KMS-11 (cell line): ENCODE results near the gene PC.

Experiments
- H2AFZ ChIP-seq: fragments of 200-600 bp; sonication (generic); 2 replicates; pipeline ENCODE4 v1.6.1; 2016; ENCODE audit warnings: antibody characterized with exemption, mixed run types, low read depth
- H3K27ac ChIP-seq: fragments of 200-600 bp; sonication (generic); 2 replicates; pipeline ENCODE4 v1.6.1; 2016; ENCODE audit warnings: mild to moderate bottlenecking, mixed run types
- H3K27me3 ChIP-seq: fragments of 200-600 bp; sonication (generic); 2 replicates; pipeline ENCODE4 v1.6.1; 2017; ENCODE audit warnings: mild to moderate bottlenecking, low read depth, mixed run types, moderate library complexity; ENCODE audit not compliant: insufficient read depth
- H3K36me3 ChIP-seq: fragments of 200-600 bp; sonication (generic); 2 replicates; pipeline ENCODE4 v1.6.1; 2017; ENCODE audit warnings: mild to moderate bottlenecking, mixed run types; ENCODE audit not compliant: insufficient read depth
- H3K4me1 ChIP-seq: fragments of 200-600 bp; sonication (generic); 2 replicates; pipeline ENCODE4 v1.6.1; 2016; ENCODE audit warnings: mild to moderate bottlenecking, low read depth, mixed run types; ENCODE audit not compliant: poor library complexity, severe bottlenecking
- H3K4me2 ChIP-seq: fragments of 200-600 bp; sonication (generic); 2 replicates; pipeline ENCODE4 v1.7.0; 2016; ENCODE audit warnings: mild to moderate bottlenecking, mixed run types
- H3K4me3 ChIP-seq: fragments of 200-600 bp; sonication (generic); IDR thresholded peaks from 2 replicates; pipeline ENCODE4 v1.6.1; 2017; ENCODE audit warnings: low read depth, low read length, mixed read lengths; ENCODE audit not compliant: insufficient read depth
- H3K79me2 ChIP-seq: fragments of 200-600 bp; sonication (generic); 2 replicates; pipeline ENCODE4 v1.6.1; 2016; ENCODE audit warnings: low read depth, mixed run types; ENCODE audit not compliant: insufficient read depth
- H3K9ac ChIP-seq: fragments of 200-600 bp; sonication (generic); 2 replicates; pipeline ENCODE4 v1.6.1; 2016; ENCODE audit warnings: mild to moderate bottlenecking, mixed run types
- H4K20me1 ChIP-seq: fragments of 200-600 bp; sonication (generic); 2 replicates; pipeline ENCODE4 v1.6.1; 2016; ENCODE audit warnings: mild to moderate bottlenecking, mixed run types; ENCODE audit not compliant: insufficient read depth
- TF ChIP-seq, protein P1 (sequence below): fragments of 200-600 bp; sonication (generic); conservative IDR thresholded peaks from 2 replicates; pipeline ENCODE4 v1.6.1; 2017; ENCODE audit warnings: low read depth, mild to moderate bottlenecking, antibody characterized with exemption, low read length, moderate library complexity, mixed read lengths

Gene PC

DNA sequence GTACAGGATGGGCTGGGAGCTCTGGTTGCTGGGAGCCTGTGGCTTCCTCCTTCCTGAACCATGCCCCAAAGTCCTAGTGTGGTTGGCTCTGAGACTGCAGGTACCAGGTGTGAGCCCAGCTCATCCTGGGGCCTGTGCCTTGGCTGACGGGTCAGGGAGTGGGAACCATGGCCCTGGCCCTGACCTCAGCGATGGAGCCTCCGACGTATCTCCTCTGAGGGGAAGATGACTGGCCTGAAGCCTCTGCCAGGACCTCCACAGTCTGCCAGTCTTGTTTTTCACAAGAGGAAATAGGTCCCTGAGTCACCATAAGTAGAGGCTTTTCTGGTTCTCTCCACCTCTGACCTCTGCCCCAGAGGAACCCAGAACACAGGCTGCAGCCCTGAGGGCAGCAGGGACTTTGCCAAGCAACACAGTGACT, 111.5 kb downstream of the PC start:
- Histone ChIP-seq H3K27ac (no peak overlapping the region), H3K9ac (no peak overlapping the region), H4K20me1 (no peaks in the 10 kb centered on the region), H3K4me1 (peaks cover 12% of the 10 kb centered on the region), H3K27me3 (no peaks in the 10 kb centered on the region), H3K4me3 (no peak overlapping the region), H3K36me3 (no peaks in the 10 kb centered on the region), H3K4me2 (no peak overlapping the region), H3K79me2 (peaks cover 29% of the 10 kb centered on the region), H2AFZ (no peak overlapping the region)
- TF ChIP-seq, protein P1, sequence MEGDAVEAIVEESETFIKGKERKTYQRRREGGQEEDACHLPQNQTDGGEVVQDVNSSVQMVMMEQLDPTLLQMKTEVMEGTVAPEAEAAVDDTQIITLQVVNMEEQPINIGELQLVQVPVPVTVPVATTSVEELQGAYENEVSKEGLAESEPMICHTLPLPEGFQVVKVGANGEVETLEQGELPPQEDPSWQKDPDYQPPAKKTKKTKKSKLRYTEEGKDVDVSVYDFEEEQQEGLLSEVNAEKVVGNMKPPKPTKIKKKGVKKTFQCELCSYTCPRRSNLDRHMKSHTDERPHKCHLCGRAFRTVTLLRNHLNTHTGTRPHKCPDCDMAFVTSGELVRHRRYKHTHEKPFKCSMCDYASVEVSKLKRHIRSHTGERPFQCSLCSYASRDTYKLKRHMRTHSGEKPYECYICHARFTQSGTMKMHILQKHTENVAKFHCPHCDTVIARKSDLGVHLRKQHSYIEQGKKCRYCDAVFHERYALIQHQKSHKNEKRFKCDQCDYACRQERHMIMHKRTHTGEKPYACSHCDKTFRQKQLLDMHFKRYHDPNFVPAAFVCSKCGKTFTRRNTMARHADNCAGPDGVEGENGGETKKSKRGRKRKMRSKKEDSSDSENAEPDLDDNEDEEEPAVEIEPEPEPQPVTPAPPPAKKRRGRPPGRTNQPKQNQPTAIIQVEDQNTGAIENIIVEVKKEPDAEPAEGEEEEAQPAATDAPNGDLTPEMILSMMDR: no peak

DNA sequence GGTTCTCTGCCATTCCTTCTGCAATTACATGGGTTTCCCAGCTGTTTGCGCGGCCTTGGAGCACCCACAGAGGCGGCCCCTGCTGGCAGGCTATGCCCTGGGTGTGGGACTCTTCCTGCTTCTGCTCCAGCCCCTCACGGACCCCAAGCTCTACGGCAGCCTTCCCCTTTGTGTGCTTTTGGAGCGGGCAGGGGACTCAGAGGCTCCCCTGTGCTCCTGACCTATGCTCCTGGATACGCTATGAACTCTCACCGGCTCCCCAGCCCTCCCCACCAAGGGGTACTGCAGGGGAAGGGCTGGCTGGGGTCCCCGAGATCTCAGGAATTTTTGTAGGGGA, 112.3 kb downstream of the PC start:
- TF ChIP-seq, protein P1: no peak
- Histone ChIP-seq H3K4me2 (no peak overlapping the region), H3K27ac (no peak overlapping the region), H3K36me3 (no peaks in the 10 kb centered on the region), H2AFZ (no peak overlapping the region), H4K20me1 (no peaks in the 10 kb centered on the region), H3K4me1 (peaks cover 17% of the 10 kb centered on the region), H3K4me3 (no peak overlapping the region), H3K9ac (no peak overlapping the region), H3K27me3 (no peaks in the 10 kb centered on the region), H3K79me2 (peaks cover 37% of the 10 kb centered on the region)

DNA sequence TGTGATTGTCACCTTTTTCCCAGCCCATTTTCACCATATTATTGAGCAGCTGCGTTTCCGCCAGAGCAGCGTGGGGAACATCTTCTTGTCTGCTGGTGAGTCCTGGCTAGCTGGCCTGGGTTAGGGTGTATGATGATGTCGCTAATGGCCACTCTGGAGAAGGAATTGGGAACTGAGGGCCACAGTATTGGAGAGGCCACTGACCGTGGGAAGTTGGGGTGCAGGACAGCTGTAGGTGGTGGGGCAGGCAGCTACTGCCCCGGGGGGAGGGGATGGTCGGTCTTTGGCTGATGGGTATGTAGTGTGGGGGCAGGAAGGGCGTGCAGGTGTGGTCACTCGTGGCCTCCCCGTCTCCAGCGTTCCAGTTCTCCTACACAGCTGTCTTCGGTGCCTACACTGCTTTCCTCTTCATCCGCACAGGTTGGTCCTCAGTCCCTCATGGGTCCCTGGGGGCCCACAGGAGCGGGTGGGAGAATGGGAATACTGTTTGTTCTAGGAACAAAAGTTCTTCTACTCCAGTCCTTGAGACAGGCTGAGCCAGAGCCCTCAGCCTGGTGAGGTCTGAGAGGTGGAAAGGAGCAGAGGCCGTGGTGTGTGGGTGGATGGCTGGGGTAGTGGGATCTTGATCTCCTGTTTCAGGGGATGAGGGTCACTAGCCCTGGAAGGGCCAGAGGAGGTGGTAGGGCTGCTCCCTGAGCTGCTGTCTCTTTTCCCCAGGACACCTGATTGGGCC, 112.9 kb downstream of the PC start:
- Histone ChIP-seq H3K36me3 (no peaks in the 10 kb centered on the region), H3K9ac (no peak overlapping the region), H3K4me1 (peaks cover 17% of the 10 kb centered on the region), H3K79me2 (peaks cover 42% of the 10 kb centered on the region), H3K4me3 (no peak overlapping the region), H3K4me2 (no peak overlapping the region), H2AFZ (no peak overlapping the region), H3K27me3 (no peaks in the 10 kb centered on the region), H3K27ac (no peak overlapping the region), H4K20me1 (no peaks in the 10 kb centered on the region)
- TF ChIP-seq, protein P1: no peak

DNA sequence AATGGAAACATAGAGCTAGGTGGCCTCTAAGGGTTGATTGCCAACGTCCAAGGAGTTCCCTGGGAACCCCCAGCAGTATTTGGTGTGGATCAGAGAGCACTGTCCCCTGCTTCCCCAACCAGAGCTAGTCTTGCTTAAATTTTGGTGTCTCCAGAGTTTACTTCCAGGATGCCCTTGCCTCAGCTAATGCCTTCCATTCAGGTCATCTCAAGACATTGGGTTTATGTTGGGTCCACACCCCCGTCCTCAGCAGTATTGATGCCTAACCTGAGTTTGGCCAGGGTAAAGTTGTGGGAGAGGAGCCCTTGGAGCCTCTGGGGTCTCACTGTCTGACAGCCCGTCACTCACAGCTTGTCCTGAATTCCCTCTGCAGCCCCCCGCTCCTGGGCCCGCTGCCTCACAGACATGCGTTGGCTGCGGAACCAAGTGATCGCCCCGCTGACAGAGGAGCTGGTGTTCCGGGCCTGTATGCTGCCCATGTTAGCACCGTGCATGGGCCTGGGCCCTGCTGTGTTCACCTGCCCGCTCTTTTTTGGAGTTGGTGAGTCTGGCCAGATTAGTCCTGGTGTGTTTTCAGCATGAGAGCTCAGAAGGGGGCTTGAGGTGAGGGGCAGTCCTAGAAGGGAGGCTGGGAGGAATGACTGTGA, 113.6 kb downstream of the PC start:
- H3K4me2 ChIP-seq: peak overlapping the region; percentile 96; the same call in 1 of the 2 replicates
- H3K9ac ChIP-seq: no peak overlapping the region; the same call in 1 of the 2 replicates
- H3K27ac ChIP-seq: no peak overlapping the region
- no peaks in the 10 kb centered on the region for H3K27me3 ChIP-seq
- peaks cover 17% of the 10 kb centered on the region for H3K4me1 ChIP-seq
- H3K4me3 ChIP-seq: no peak overlapping the region
- TF ChIP-seq, protein P1: no peak
- H3K36me3 ChIP-seq: no peaks in the 10 kb centered on the region
- H2AFZ ChIP-seq: no peak overlapping the region
- peaks cover 45% of the 10 kb centered on the region for H3K79me2 ChIP-seq
- no peaks in the 10 kb centered on the region for H4K20me1 ChIP-seq
